GM12878 (cell line): ENCODE data around the gene NSUN7. TPM values are rescaled to one million over a fixed set of nuclear protein-coding genes. Genes with fewer than 3 reads are reported as not detected.

Experiments
- ATAC-seq: fragments of 200-7000 bp; cut with Tn5 transposase; 3 replicates; pipeline ENCODE4 v1.9.1; 2020; ENCODE audit warnings: mild to moderate bottlenecking, moderate library complexity
- BruUV-seq: library from RNA; stranded (reverse); fragments of 400-500 nt; replicated peaks from 2 replicates; lab custom pipeline; 2021; lab: Mats Ljungman, UMichigan
- CTCF ChIA-PET: fragments of 300-600 bp; sonication (Branson Sonifier 250); formaldehyde crosslinking; extraction: SDS; loops from one replicate; lab custom pipeline; 2021; ENCODE audit warnings: inconsistent platforms; lab: Yijun Ruan, JAX
- POLR2A ChIA-PET: fragments of 350-600 bp; formaldehyde crosslinking; extraction: SDS; loops from one replicate; lab custom pipeline; 2021; ENCODE audit warnings: inconsistent platforms; lab: Charles Lee
- RAD21 ChIA-PET: fragments of 300-600 bp; sonication (Branson Sonifier 250); formaldehyde crosslinking; loops from one replicate; lab custom pipeline; 2023; ENCODE audit warnings: antibody characterized with exemption; ENCODE audit not compliant: unreplicated experiment; lab: Charles Lee
- SMC1A ChIA-PET: fragments of 300-600 bp; sonication (Branson Sonifier 250); formaldehyde crosslinking; loops from one replicate; lab custom pipeline; 2023; ENCODE audit not compliant: unreplicated experiment, uncharacterized antibody; lab: Charles Lee
- DNase-seq: peaks from one replicate; pipeline ENCODE4 v3.0.0-alpha.2; 2011; ENCODE audit warnings: low read depth, low spot score
- FAIRE-seq: peaks from 3 replicates; lab custom pipeline; 2011; peaks lifted over from hg19 to GRCh38; lab: Jason Lieb, UNC
- H2AFZ ChIP-seq: 2 replicates; pipeline ENCODE4 v1.6.0; 2011; ENCODE audit warnings: low read depth, low read length, control low read depth; ENCODE audit not compliant: control insufficient read depth
- H3K27ac ChIP-seq: 2 replicates; pipeline ENCODE4 v1.5.1; 2011; ENCODE audit warnings: control low read depth; ENCODE audit not compliant: control insufficient read depth, insufficient read depth
- H3K27me3 ChIP-seq, 2 experiments: replicated peaks in 1 of 2; 2 replicates each; pipeline versions ENCODE4 v1.6.0 to v1.6.1; 2011; ENCODE audit warnings: low read length in 1 of 2; ENCODE audit not compliant: control insufficient read depth in 2 of 2, insufficient read depth in 2 of 2
- H3K36me3 ChIP-seq, 2 experiments: 2 replicates each; pipeline ENCODE4 v1.5.1; 2011; ENCODE audit warnings: low read length in 1 of 2; ENCODE audit not compliant: control insufficient read depth in 2 of 2, insufficient read depth in 2 of 2
- H3K4me1 ChIP-seq: 2 replicates; pipeline ENCODE4 v1.6.1; 2011; ENCODE audit warnings: mild to moderate bottlenecking, low read length, moderate library complexity, mixed read lengths; ENCODE audit not compliant: control insufficient read depth, insufficient read depth
- H3K4me2 ChIP-seq: 2 replicates; pipeline ENCODE4 v1.6.0; 2011; ENCODE audit warnings: control low read depth; ENCODE audit not compliant: control insufficient read depth, insufficient read depth
- H3K4me3 ChIP-seq: fragments of 200-600 bp; sonication (generic); 2 replicates; pipeline ENCODE4 v1.5.1; 2016
- H3K79me2 ChIP-seq: 2 replicates; pipeline ENCODE4 v1.6.0; 2011; ENCODE audit warnings: low read length; ENCODE audit not compliant: control insufficient read depth, insufficient read depth
- H3K9ac ChIP-seq: 2 replicates; pipeline ENCODE4 v1.8.0; 2011; ENCODE audit warnings: low read length, control low read depth, mixed read lengths; ENCODE audit not compliant: control insufficient read depth, insufficient read depth
- H3K9me3 ChIP-seq: replicated peaks from 3 replicates; pipeline ENCODE4 v1.5.1; 2011; ENCODE audit warnings: mild to moderate bottlenecking, low read length; ENCODE audit not compliant: control insufficient read depth, insufficient read depth
- H4K20me1 ChIP-seq: 2 replicates; pipeline ENCODE4 v1.6.0; 2011; ENCODE audit not compliant: control insufficient read depth, insufficient read depth
- BHLHE40 ChIP-seq, 2 experiments: fragments of 450-650 bp in 1 of 2; IDR thresholded peaks; 2 replicates each; pipeline ENCODE4 v1.6.1; 2011 to 2017; ENCODE audit warnings: low read depth in 2 of 2, borderline replicate concordance in 1 of 2, improper control_type of control experiment in 1 of 2, low read length in 1 of 2, mild to moderate bottlenecking in 1 of 2
- EGR1 ChIP-seq, 2 experiments: IDR thresholded peaks; 1 replicate in 1 of 2; 2 replicates in 1 of 2; pipeline ENCODE4 v1.6.1; 2011 to 2012; ENCODE audit warnings: low read depth in 2 of 2, low read length in 2 of 2, borderline replicate concordance in 1 of 2, mild to moderate bottlenecking in 1 of 2, moderate library complexity in 1 of 2
- EP300 ChIP-seq, 2 experiments: fragments of 150-350 bp in 1 of 2; IDR thresholded peaks; 2 replicates each; pipeline ENCODE4 v1.6.1; 2011 to 2012; ENCODE audit warnings: low read depth in 2 of 2, low read length in 2 of 2, borderline replicate concordance in 1 of 2, improper control_type of control experiment in 1 of 2, inconsistent platforms in 1 of 2; ENCODE audit not compliant: control insufficient read depth in 1 of 2
- FOXK2 ChIP-seq: fragments of 450-650 bp; IDR thresholded peaks from 2 replicates; pipeline ENCODE4 v1.6.1; 2017; ENCODE audit warnings: mild to moderate bottlenecking, moderate library complexity
- GABPA ChIP-seq: IDR thresholded peaks from 2 replicates; pipeline ENCODE4 v1.6.1; 2014; ENCODE audit warnings: antibody characterized with exemption, low read depth, mild to moderate bottlenecking, inconsistent platforms
- HCFC1 ChIP-seq: fragments of 150-350 bp; IDR thresholded peaks from 2 replicates; pipeline ENCODE4 v1.6.1; 2014; ENCODE audit warnings: low read length
- IKZF1 ChIP-seq: fragments of 450-650 bp; conservative IDR thresholded peaks from 2 replicates; pipeline ENCODE4 v1.6.1; 2017; ENCODE audit warnings: antibody characterized with exemption, mild to moderate bottlenecking
- NBN ChIP-seq: fragments of 450-650 bp; IDR thresholded peaks from 2 replicates; pipeline ENCODE4 v1.6.1; 2016
- NR2C1 ChIP-seq: fragments of 450-650 bp; IDR thresholded peaks from 2 replicates; pipeline ENCODE4 v1.6.1; 2017; ENCODE audit warnings: antibody characterized with exemption, mild to moderate bottlenecking, moderate library complexity
- PBX3 ChIP-seq: IDR thresholded peaks from 2 replicates; pipeline ENCODE4 v1.6.1; 2011; ENCODE audit warnings: mild to moderate bottlenecking, low read depth, low read length, moderate library complexity; ENCODE audit not compliant: insufficient replicate concordance
- POU2F2 ChIP-seq: IDR thresholded peaks from 3 replicates; pipeline ENCODE4 v1.6.1; 2011; ENCODE audit warnings: low read depth, mild to moderate bottlenecking, low read length, borderline replicate concordance
- SMC3 ChIP-seq: IDR thresholded peaks from 2 replicates; pipeline ENCODE4 v1.6.1; 2011; ENCODE audit warnings: low read length, improper control_type of control experiment, borderline replicate concordance
- SREBF2 ChIP-seq: IDR thresholded peaks from 2 replicates; pipeline ENCODE4 v1.6.1; 2012; ENCODE audit warnings: mild to moderate bottlenecking, low read length
- STAT1 ChIP-seq: fragments of 450-650 bp; conservative IDR thresholded peaks from 2 replicates; pipeline ENCODE4 v1.6.1; 2014; ENCODE audit warnings: antibody characterized with exemption, mild to moderate bottlenecking
- TARDBP ChIP-seq: IDR thresholded peaks from 2 replicates; pipeline ENCODE4 v1.6.1; 2016; ENCODE audit warnings: borderline replicate concordance
- ZNF592 ChIP-seq: fragments of 450-650 bp; IDR thresholded peaks from 2 replicates; pipeline ENCODE4 v1.6.1; 2017; ENCODE audit warnings: mild to moderate bottlenecking, moderate library complexity
- WGBS: methylation state at CpG from one replicate; pipeline ENCODE4 v1.1.6; 2016; ENCODE audit warnings: low lambda C conversion rate; ENCODE audit not compliant: insufficient replicate concordance, insufficient coverage; ENCODE audit errors: missing lambda C conversion rate; 5-methylcytosine and 5-hydroxymethylcytosine counted together
- in situ Hi-C: fragments of 300-500 bp; cut with MboI; formaldehyde crosslinking; loops from 9 replicates; pipeline ENCODE4 v1.14.3; 2018; ENCODE audit warnings: mixed read lengths
- intact Hi-C: fragments of 100-400 bp; cut with micrococcal nuclease; formaldehyde crosslinking; loops from one replicate; pipeline ENCODE4 v1.14.2; 2022; ENCODE audit not compliant: unreplicated experiment
- polyA plus RNA-seq, 11 experiments: library from polyadenylated mRNA; depleted of rRNA in 4 of 11; unstranded in 6 of 11; stranded (reverse) in 5 of 11; fragments of >200 nt; fragmentation: Nextera tagmentation in 4 of 11; fragmentation: Illumina TruSeq in 1 of 11; extraction: Ambion mirVana in 4 of 11; extraction: Trizol in 1 of 11; gene quantifications; 1 replicate in 1 of 11; 2 replicates in 10 of 11; pipeline versions ENCODE4 v1.2.1 to v1.2.3, GENCODE V29; 2011 to 2016; ENCODE audit warnings: inconsistent platforms in 2 of 11, missing spikeins in 2 of 11, low read depth in 1 of 11
- total RNA-seq, 4 experiments: library from RNA; depleted of rRNA in 3 of 4; stranded (reverse); fragments of >200 nt in 3 of 4; fragmentation: Illumina TruSeq in 1 of 4; extraction: Trizol in 1 of 4; gene quantifications; 2 replicates each; pipeline versions ENCODE4 v1.2.1 to v1.2.3, GENCODE V29; 2013 to 2021

The NSUN7 gene
- total and polyA plus RNA-seq, 10 of the 15 experiments (the other 5 are each of a cell fraction or from before 2014, with no cell fraction given): 0.02 to 0.21 (median 0.15) TPM; not detected in 3

GRCh38 chr4:40827758-40828157 lies 78.0 kb downstream of the NSUN7 start:
- RAD21 ChIA-PET: no interaction called here
- H3K27me3 ChIP-seq: no peaks in the 10 kb centered on the region
- TF ChIP-seq NR2C1 (no peak), ZNF592 (no peak), HCFC1 (no peak), GABPA (no peak), NBN (no peak), SMC3 (no peak), STAT1 (no peak), TARDBP (no peak), EP300 (IDR thresholded peaks at IDR 0.05; ENCODE audit: borderline replicate concordance in 1 of 2, control insufficient read depth in 1 of 2, low read depth in 2 of 2, low read length in 2 of 2) (no peak), IKZF1 (no peak), BHLHE40 (IDR thresholded peaks at IDR 0.05; ENCODE audit: borderline replicate concordance in 1 of 2, low read depth in 2 of 2, low read length in 1 of 2) (no peak), SREBF2 (no peak), EGR1 (IDR thresholded peaks at IDR 0.05; ENCODE audit: borderline replicate concordance in 1 of 2, low read depth in 2 of 2, low read length in 2 of 2) (no peak), PBX3 (no peak), POU2F2 (no peak), FOXK2 (no peak)
- TF ChIP-seq, all 136 proteins: peak for 0
- in situ Hi-C loops: no loop called here
- no peak overlapping the region for H3K4me3 ChIP-seq
- ChIA-PET SMC1A (interaction anchor here (0.6 kb wide), 1 partner anchor 90 kb away, joined by 3 read pairs; no protein-coding TSS in a partner anchor), CTCF (interaction anchor here (1.2 to 1.8 kb wide), 2 partner anchors 13 to 16 kb away, joined by 3 to 5 read pairs; no protein-coding TSS in a partner anchor), POLR2A (interaction anchor here (0.6 kb wide), 1 partner anchor 495 kb away, joined by 5 read pairs; no protein-coding TSS in a partner anchor)
- intact Hi-C loops: no loop called here
- H4K20me1 ChIP-seq: no peaks in the 10 kb centered on the region
- H3K4me1 ChIP-seq: peaks cover 10% of the 10 kb centered on the region
- no peak overlapping the region for H3K4me2 ChIP-seq
- WGBS: 66% methylated on average over 6 of the region's 6 CpGs
- no TSS peak for BruUV-seq
- DNase-seq: no peak
- no peak for FAIRE-seq
- no peak overlapping the region for H3K9ac ChIP-seq
- no peak for ATAC-seq
- no peak overlapping the region for H3K27ac ChIP-seq
- peaks cover 2% of the 10 kb centered on the region; the same call in 2 of the 3 replicates for H3K9me3 ChIP-seq
- H2AFZ ChIP-seq: no peak overlapping the region
- H3K79me2 ChIP-seq: no peaks in the 10 kb centered on the region
- H3K36me3 ChIP-seq: peaks cover 2% of the 10 kb centered on the region in 2 experiments; a peak in 1 of 4 replicates
